ENCODE data around the gene PHTF2. TPM values are rescaled to one million over a fixed set of nuclear protein-coding genes. Genes with fewer than 3 reads are reported as not detected.

Gene PHTF2
- total and polyA plus RNA-seq, 7 donors, result 16.7 to 101 (median 51.7) TPM

- peak; percentile 36 to 62 (median 50) for ATAC-seq
- TF ChIP-seq CTCF (IDR thresholded peaks at IDR 0.05), result no peak
- Histone ChIP-seq H3K27me3 (ENCODE audit: insufficient read depth in 3 of 3, low read length in 2 of 3) (no peaks in the 10 kb centered on the region), H3K27ac (no peak overlapping the region), H3K36me3 (ENCODE audit: insufficient read depth in 1 of 2, low read depth in 1 of 2) (no peaks in the 10 kb centered on the region), H3K4me1 (no peaks in the 10 kb centered on the region), H3K4me3 (no peak overlapping the region), H3K9me3 (no peaks in the 10 kb centered on the region)
- intact Hi-C loops (cut with DNase I), result no loop called here
- 57 to 66% (median 62%) methylated on average over 3 of the region's 3 CpGs for WGBS, 3 donors
- DNase-seq, result no peak
Measured at GRCh38 chr7:77980087-77980713, 181.6 kb downstream of the PHTF2 start.

- WGBS, 3 donors, result 73 to 79% (median 78%) methylated on average over 5 of the region's 5 CpGs
Measured at GRCh38 chr7:77982926-77983550, 184.5 kb downstream of the PHTF2 start.

GRCh38 chr7:77983973-77984372, 185.4 kb downstream of the PHTF2 start:
- no peaks in the 10 kb centered on the region for H3K36me3 ChIP-seq (ENCODE audit: insufficient read depth in 1 of 2, low read depth in 1 of 2)
- ATAC-seq, result no peak
- no peaks in the 10 kb centered on the region for H3K27me3 ChIP-seq (ENCODE audit: insufficient read depth in 3 of 3, low read length in 2 of 3)
- H3K4me1 ChIP-seq, result no peaks in the 10 kb centered on the region
- TF ChIP-seq CTCF (IDR thresholded peaks at IDR 0.05), result no peak
- no peak for DNase-seq
- 79 to 86% (median 83%) methylated on average over 4 of the region's 4 CpGs for WGBS, 3 donors
- H3K27ac ChIP-seq, result no peak overlapping the region
- no peaks in the 10 kb centered on the region for H3K9me3 ChIP-seq
- H3K4me3 ChIP-seq, result no peak overlapping the region
- intact Hi-C loops (cut with DNase I), result no loop called here

More at GRCh38 chr7:77982926-77983550, 184.5 kb downstream of the PHTF2 start:
- Histone ChIP-seq H3K27me3 (ENCODE audit: insufficient read depth in 3 of 3, low read length in 2 of 3) (no peaks in the 10 kb centered on the region), H3K9me3 (no peaks in the 10 kb centered on the region), H3K27ac (no peak overlapping the region), H3K4me1 (no peaks in the 10 kb centered on the region), H3K4me3 (no peak overlapping the region), H3K36me3 (ENCODE audit: insufficient read depth in 1 of 2, low read depth in 1 of 2) (no peaks in the 10 kb centered on the region)
- TF ChIP-seq CTCF (IDR thresholded peaks at IDR 0.05), result no peak
- intact Hi-C loops (cut with DNase I), result no loop called here
- DNase-seq, result no peak
- no peak for ATAC-seq

GRCh38 chr7:77985232-77985973, 186.8 kb downstream of the PHTF2 start:
- Histone ChIP-seq H3K27me3 (ENCODE audit: insufficient read depth in 3 of 3, low read length in 2 of 3) (no peaks in the 10 kb centered on the region), H3K4me3 (no peak overlapping the region), H3K36me3 (ENCODE audit: insufficient read depth in 1 of 2, low read depth in 1 of 2) (no peaks in the 10 kb centered on the region), H3K9me3 (no peaks in the 10 kb centered on the region), H3K27ac (peak overlapping the region; percentile 30), H3K4me1 (no peaks in the 10 kb centered on the region)
- DNase-seq (no peak), ATAC-seq (no peak)
- WGBS, 3 donors, result 62 to 67% (median 63%) methylated on average over 12 of the region's 12 CpGs
- intact Hi-C loops (cut with DNase I), result no loop called here
- no peak for TF ChIP-seq CTCF (IDR thresholded peaks at IDR 0.05)

All from psoas muscle (tissue), 8 donors.